Gastrocnemius medialis (tissue), 4 donors: ENCODE measurements around the gene ROPN1L. TPM values are rescaled to one million over a fixed set of nuclear protein-coding genes. Genes with fewer than 3 reads are reported as not detected.

Experiments
- ATAC-seq, 2 donors: fragments of 150-250 bp; one replicate each; pipeline ENCODE4 v1.9.1; 2016
- DNase-seq, 2 donors: peaks; one replicate each; pipeline ENCODE4 v3.0.0-alpha.2; 2019
- H3K27ac ChIP-seq, 4 donors: fragments of 200-600 bp; sonication (generic); 1 replicate in 1 of 4; 2 replicates in 3 of 4; pipeline ENCODE4 v1.5.1; 2016 to 2018; ENCODE audit warnings: mild to moderate bottlenecking in 2 of 4, moderate library complexity in 1 of 4
- H3K27me3 ChIP-seq, 3 donors: fragments of 200-600 bp; sonication (generic) in 2 of 3; 1 replicate in 1 of 3; 2 replicates in 2 of 3; pipeline versions ENCODE4 v1.5.1 to v1.6.0; 2016 to 2019; ENCODE audit warnings: mild to moderate bottlenecking in 1 of 3, moderate library complexity in 1 of 3
- H3K36me3 ChIP-seq, 2 donors: fragments of 200-600 bp; sonication (generic) in 1 of 2; one replicate each; pipeline ENCODE4 v1.5.1; 2017 to 2018
- H3K4me1 ChIP-seq, 2 donors: fragments of 200-600 bp; sonication (generic) in 1 of 2; one replicate each; pipeline ENCODE4 v1.5.1; 2016 to 2017; ENCODE audit warnings: mild to moderate bottlenecking in 2 of 2
- H3K4me3 ChIP-seq, 4 donors: fragments of 200-600 bp; sonication (generic) in 3 of 4; 1 replicate in 1 of 4; 2 replicates in 3 of 4; pipeline ENCODE4 v1.5.1; 2016 to 2019; ENCODE audit warnings: mild to moderate bottlenecking in 2 of 4
- H3K9me3 ChIP-seq, 3 donors: fragments of 200-600 bp; sonication (generic) in 2 of 3; 1 replicate in 1 of 3; 2 replicates in 2 of 3; pipeline ENCODE4 v1.5.1; 2016 to 2019
- POLR2A ChIP-seq, 2 donors: fragments of 450-650 bp; IDR thresholded peaks; one replicate each; pipeline ENCODE4 v1.6.1; 2017; ENCODE audit warnings: antibody characterized with exemption in 2 of 2, mild to moderate bottlenecking in 2 of 2, moderate library complexity in 2 of 2
- in situ Hi-C, 4 donors: fragments of 200-750 bp; cut with MboI; loops; one replicate each; pipeline versions ENCODE4 v1.15.0 to v1.8.0; 2017; ENCODE audit warnings: low sequenced_read_pairs in 4 of 4
- intact Hi-C: fragments of 100-400 bp; cut with DNase I; formaldehyde crosslinking; loops from one replicate; pipeline ENCODE4 v1.15.1; 2023; ENCODE audit warnings: low total_unique reads
- total RNA-seq, 4 donors: library from RNA; depleted of rRNA; stranded (reverse); fragments of >200 nt; gene quantifications; one replicate each; pipeline versions ENCODE4 v1.1.0 to v1.2.3, GENCODE V29; 2016
- TF ChIP-seq, protein P1 (sequence below), 5 experiments: fragments of 450-650 bp in 3 of 5; fragments of 200-600 bp in 2 of 5; sonication (generic) in 2 of 5; IDR thresholded peaks in 4 of 5; conservative IDR thresholded peaks in 1 of 5; 1 replicate in 4 of 5; 2 replicates in 1 of 5; pipeline ENCODE4 v1.5.1; 2016 to 2019; ENCODE audit warnings: antibody characterized with exemption in 5 of 5, mild to moderate bottlenecking in 3 of 5, moderate library complexity in 3 of 5

ROPN1L gene
- total RNA-seq, 4 donors from 2014 or later = 0.46 TPM; not detected in 3

- Histone ChIP-seq H3K36me3 (no peaks in the 10 kb centered on the region), H3K9me3 (no peaks in the 10 kb centered on the region), H3K4me3 (no peak overlapping the region), H3K4me1 (no peaks in the 10 kb centered on the region), H3K27ac (no peak overlapping the region), H3K27me3 (no peaks in the 10 kb centered on the region)
- in situ Hi-C loops = no loop called here
- intact Hi-C loops = no loop called here
- ATAC-seq = no peak
- TF ChIP-seq, protein P1, sequence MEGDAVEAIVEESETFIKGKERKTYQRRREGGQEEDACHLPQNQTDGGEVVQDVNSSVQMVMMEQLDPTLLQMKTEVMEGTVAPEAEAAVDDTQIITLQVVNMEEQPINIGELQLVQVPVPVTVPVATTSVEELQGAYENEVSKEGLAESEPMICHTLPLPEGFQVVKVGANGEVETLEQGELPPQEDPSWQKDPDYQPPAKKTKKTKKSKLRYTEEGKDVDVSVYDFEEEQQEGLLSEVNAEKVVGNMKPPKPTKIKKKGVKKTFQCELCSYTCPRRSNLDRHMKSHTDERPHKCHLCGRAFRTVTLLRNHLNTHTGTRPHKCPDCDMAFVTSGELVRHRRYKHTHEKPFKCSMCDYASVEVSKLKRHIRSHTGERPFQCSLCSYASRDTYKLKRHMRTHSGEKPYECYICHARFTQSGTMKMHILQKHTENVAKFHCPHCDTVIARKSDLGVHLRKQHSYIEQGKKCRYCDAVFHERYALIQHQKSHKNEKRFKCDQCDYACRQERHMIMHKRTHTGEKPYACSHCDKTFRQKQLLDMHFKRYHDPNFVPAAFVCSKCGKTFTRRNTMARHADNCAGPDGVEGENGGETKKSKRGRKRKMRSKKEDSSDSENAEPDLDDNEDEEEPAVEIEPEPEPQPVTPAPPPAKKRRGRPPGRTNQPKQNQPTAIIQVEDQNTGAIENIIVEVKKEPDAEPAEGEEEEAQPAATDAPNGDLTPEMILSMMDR (IDR thresholded peaks at IDR 0.05 in 4 of 5, conservative IDR thresholded peaks at IDR 0.05 in 1 of 5) = no peak
- TF ChIP-seq POLR2A (IDR thresholded peaks at IDR 0.05) = no peak
- DNase-seq = no peak
Measured at GRCh38 chr5:10486511-10487344, 45.0 kb downstream of the ROPN1L start.

DNA sequence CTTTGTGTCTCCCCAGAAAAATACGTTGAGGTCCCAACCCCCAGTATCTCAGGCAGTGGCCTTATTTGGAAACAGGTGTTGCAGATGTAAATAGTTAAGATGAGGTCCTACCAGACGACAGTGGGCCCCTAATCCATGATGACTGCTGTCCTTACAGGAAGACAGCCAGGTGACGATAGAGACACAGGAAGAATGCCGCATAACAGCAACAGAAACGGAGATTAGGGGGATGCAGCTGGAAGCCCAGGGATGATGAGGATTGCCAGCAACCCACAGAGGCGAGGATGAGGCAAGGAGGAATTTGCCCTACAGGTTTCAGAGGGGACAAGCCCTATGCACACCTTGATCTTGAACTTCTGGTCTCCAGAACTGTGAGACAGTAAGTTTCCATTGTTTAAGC lies 46.5 kb downstream of the ROPN1L start:
- TF ChIP-seq, protein P1 (IDR thresholded peaks at IDR 0.05 in 4 of 5, conservative IDR thresholded peaks at IDR 0.05 in 1 of 5) = no peak
- no peak for TF ChIP-seq POLR2A (IDR thresholded peaks at IDR 0.05)
- in situ Hi-C loops = no loop called here
- Histone ChIP-seq H3K9me3 (no peaks in the 10 kb centered on the region), H3K27me3 (no peaks in the 10 kb centered on the region), H3K36me3 (no peaks in the 10 kb centered on the region), H3K27ac (no peak overlapping the region), H3K4me3 (no peak overlapping the region), H3K4me1 (no peaks in the 10 kb centered on the region)
- DNase-seq (no peak), ATAC-seq (no peak)
- intact Hi-C loops = no loop called here

DNA sequence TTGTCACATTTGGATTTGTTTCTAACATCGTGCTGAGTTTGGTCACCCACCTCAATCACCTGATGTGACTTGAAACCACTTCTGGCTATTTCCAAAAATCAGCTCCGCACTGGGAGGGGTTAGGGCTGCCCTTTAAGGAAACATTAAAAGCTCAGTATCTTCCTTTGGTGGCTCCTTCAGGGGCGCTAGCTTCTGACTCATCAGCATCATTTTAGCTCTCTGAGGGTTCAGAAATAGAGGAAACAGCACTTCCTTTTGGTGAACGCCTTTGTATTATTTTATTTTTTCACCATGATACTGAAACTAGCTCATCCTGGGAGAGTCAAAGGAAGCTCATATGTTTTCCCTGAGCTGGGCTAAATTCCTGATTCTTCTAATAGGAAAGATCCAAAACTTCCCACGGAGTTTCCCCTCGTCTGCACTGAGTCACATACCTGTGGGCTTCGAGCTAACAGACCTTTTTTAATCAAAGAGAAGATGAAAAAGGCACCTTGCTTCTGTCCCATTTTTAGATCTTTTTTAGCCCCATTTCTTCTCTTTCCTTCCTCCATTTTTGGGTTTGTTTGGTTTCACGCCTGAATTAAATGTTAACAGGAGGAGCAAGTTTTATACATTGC lies 48.2 kb downstream of the ROPN1L start:
- TF ChIP-seq POLR2A (IDR thresholded peaks at IDR 0.05) = no peak
- TF ChIP-seq, protein P1 (IDR thresholded peaks at IDR 0.05 in 4 of 5, conservative IDR thresholded peaks at IDR 0.05 in 1 of 5) = no peak
- in situ Hi-C loops (no loop called here), intact Hi-C loops (no loop called here)
- no peak overlapping the region for H3K27ac ChIP-seq
- H3K36me3 ChIP-seq = no peaks in the 10 kb centered on the region
- peak in 1 of 2 donors; percentile 42 for ATAC-seq
- H3K4me1 ChIP-seq = no peaks in the 10 kb centered on the region
- H3K27me3 ChIP-seq = no peaks in the 10 kb centered on the region
- peaks cover 0 to 4% (median 0%) of the 10 kb centered on the region in 3 donors for H3K9me3 ChIP-seq
- no peak overlapping the region for H3K4me3 ChIP-seq
- no peak for DNase-seq

- H3K4me1 ChIP-seq = no peaks in the 10 kb centered on the region
- intact Hi-C loops = no loop called here
- no peak overlapping the region for H3K4me3 ChIP-seq
- no peak for ATAC-seq
- DNase-seq = no peak
- no peak overlapping the region for H3K27ac ChIP-seq
- in situ Hi-C loops = no loop called here
- TF ChIP-seq POLR2A (IDR thresholded peaks at IDR 0.05) = no peak
- TF ChIP-seq, protein P1 (IDR thresholded peaks at IDR 0.05 in 4 of 5, conservative IDR thresholded peaks at IDR 0.05 in 1 of 5) = no peak
- no peaks in the 10 kb centered on the region for H3K36me3 ChIP-seq
- H3K9me3 ChIP-seq = peaks cover 0 to 4% (median 0%) of the 10 kb centered on the region in 3 donors
- no peaks in the 10 kb centered on the region for H3K27me3 ChIP-seq
Measured at GRCh38 chr5:10490927-10491672, 49.4 kb downstream of the ROPN1L start.
